HG02759 (cell line): ENCODE data around the gene NFASC.

ENCODE experiments used
- ATAC-seq: cut with Tn5 transposase; IDR thresholded peaks from one replicate; pipeline ENCODE4 v1.9.1; 2021; ENCODE audit warnings: mild to moderate bottlenecking, moderate library complexity; ENCODE audit not compliant: unreplicated experiment

NFASC gene

GRCh38 chr1:204870160-204870912 is at the start of gene NFASC:
NFASC (plus strand) TSS chr1:204870862; CDS start chr1:204944316, 73,454 bp downstream.
- ATAC-seq, result no peak

- ATAC-seq, result no peak
Observed at GRCh38 chr1:204821476-204821875, 49.2 kb upstream of the NFASC start.

- ATAC-seq, result no peak
Observed at GRCh38 chr1:204821924-204822323, 48.7 kb upstream of the NFASC start.

GRCh38 chr1:204826970-204827369 is 43.7 kb upstream of the NFASC start:
- no peak for ATAC-seq

- no peak for ATAC-seq
Observed at GRCh38 chr1:204828352-204828850, 42.3 kb upstream of the NFASC start.

- no peak for ATAC-seq
Observed at GRCh38 chr1:204829133-204829825, 41.4 kb upstream of the NFASC start.

GRCh38 chr1:204830747-204831146 is 39.9 kb upstream of the NFASC start:
- no peak for ATAC-seq

- no peak for ATAC-seq
Observed at GRCh38 chr1:204831186-204831585, 39.5 kb upstream of the NFASC start.

- ATAC-seq, result no peak
Observed at GRCh38 chr1:204834336-204834735, 36.3 kb upstream of the NFASC start.

- ATAC-seq, result no peak
Observed at GRCh38 chr1:204834752-204835151, 35.9 kb upstream of the NFASC start.

- no peak for ATAC-seq
Observed at GRCh38 chr1:204835737-204836136, 34.9 kb upstream of the NFASC start.

GRCh38 chr1:204836856-204837255 is 33.8 kb upstream of the NFASC start:
- no peak for ATAC-seq

GRCh38 chr1:204837440-204838084 is 33.1 kb upstream of the NFASC start:
- ATAC-seq, result no peak

- ATAC-seq, result no peak
Observed at GRCh38 chr1:204841316-204841715, 29.3 kb upstream of the NFASC start.

- ATAC-seq, result no peak
Observed at GRCh38 chr1:204841798-204842197, 28.9 kb upstream of the NFASC start.

- no peak for ATAC-seq
Observed at GRCh38 chr1:204842369-204842768, 28.3 kb upstream of the NFASC start.

GRCh38 chr1:204842892-204843291 is 27.8 kb upstream of the NFASC start:
- no peak for ATAC-seq

GRCh38 chr1:204846546-204846945 is 24.1 kb upstream of the NFASC start:
- ATAC-seq, result no peak

- no peak for ATAC-seq
Observed at GRCh38 chr1:204848579-204848978, 22.1 kb upstream of the NFASC start.

- ATAC-seq, result no peak
Observed at GRCh38 chr1:204852854-204853253, 17.8 kb upstream of the NFASC start.

- ATAC-seq, result no peak
Observed at GRCh38 chr1:204853436-204853835, 17.2 kb upstream of the NFASC start.

GRCh38 chr1:204854286-204854685 is 16.4 kb upstream of the NFASC start:
- no peak for ATAC-seq
